ENCODE results near the gene MIER2. TPM values are rescaled to one million over a fixed set of nuclear protein-coding genes. Genes with fewer than 3 reads are reported as not detected.
"Not testable (repeated sequence)": the region's sequence is repeated elsewhere in the genome, so short reads cannot be mapped to it uniquely, and the experiment has no call there.

The MIER2 gene
- total RNA-seq, 1 donor, result 10.5 TPM

DNA sequence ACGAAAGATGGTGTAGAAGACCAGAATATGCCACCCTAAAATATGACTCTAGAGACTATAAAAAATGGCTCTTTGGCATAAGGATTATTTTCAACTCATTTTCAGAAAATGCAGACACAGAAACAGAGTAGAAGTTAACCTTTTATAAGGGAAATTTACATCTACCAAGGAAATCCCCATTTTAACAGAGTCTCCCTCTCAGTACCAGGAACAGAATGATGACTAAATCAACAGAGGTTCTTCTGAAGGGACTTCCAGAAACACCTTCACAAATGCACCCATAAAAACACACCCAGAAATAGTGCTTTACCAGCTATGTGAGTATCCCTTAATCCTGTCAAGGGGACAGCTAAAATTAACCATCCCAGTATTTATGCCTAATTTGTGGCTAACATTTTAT, 82.5 kb downstream of the MIER2 start:
- DNase-seq (ENCODE audit: low read depth in 2 of 3, low spot score in 2 of 3), result no peak

DNA sequence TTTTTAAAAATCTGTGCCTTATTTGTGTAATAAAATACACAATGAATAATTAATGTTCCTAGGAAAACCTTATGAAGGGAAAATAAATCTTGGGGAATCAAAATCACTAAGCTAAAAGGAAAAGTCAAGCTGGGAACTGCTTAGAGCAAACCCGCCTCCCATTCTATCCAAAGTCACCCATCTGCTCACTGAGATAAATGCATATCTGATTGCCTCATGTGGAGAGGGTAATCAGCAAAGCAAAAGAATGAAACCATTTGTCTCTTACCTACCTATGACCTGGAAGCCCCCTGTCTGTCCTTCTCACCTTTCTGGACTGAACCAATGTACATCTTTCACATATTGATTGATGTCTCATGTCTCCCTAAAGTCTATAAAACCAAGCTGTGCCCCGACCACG, 87.8 kb downstream of the MIER2 start:
- not testable (repeated sequence) for DNase-seq (ENCODE audit: low read depth in 2 of 3, low spot score in 2 of 3)

Other genes with a start within 250 kb of the MIER2 start
- gene OR4F17, start 237.7 kb downstream of the MIER2 start, total RNA-seq, result under 0.01 TPM
- 1.1 TPM for gene PLPP2, start 53.4 kb downstream of the MIER2 start, total RNA-seq
- gene C2CD4C, start 64.4 kb upstream of the MIER2 start, total RNA-seq, result not detected
- under 0.01 TPM for gene SHC2, start 116.2 kb upstream of the MIER2 start, total RNA-seq
- gene MADCAM1, start 151.7 kb upstream of the MIER2 start, total RNA-seq, result 0.27 TPM
- gene TPGS1, start 162.7 kb upstream of the MIER2 start, total RNA-seq, result 59.0 TPM
- gene CDC34, start 187.0 kb upstream of the MIER2 start, total RNA-seq, result 49.3 TPM
- gene GZMM, start 199.3 kb upstream of the MIER2 start, total RNA-seq, result 0.27 TPM
- gene BSG, start 227.8 kb upstream of the MIER2 start, total RNA-seq, result 254 TPM
- gene HCN2, start 245.1 kb upstream of the MIER2 start, total RNA-seq, result under 0.01 TPM